Endodermal cell (in vitro differentiated cells): ENCODE data around the gene SLCO1B3. TPM values are rescaled to one million over a fixed set of nuclear protein-coding genes. Genes with fewer than 3 reads are reported as not detected.

Experiments
- DNase-seq: peaks from one replicate; pipeline ENCODE4 v3.0.0-alpha.2; 2017
- H3K27ac ChIP-seq: 2 replicates; pipeline ENCODE4 v1.5.1; 2013; ENCODE audit warnings: mild to moderate bottlenecking, low read depth, low read length, moderate library complexity
- H3K27me3 ChIP-seq: 2 replicates; pipeline ENCODE4 v1.6.1; 2013; ENCODE audit warnings: mild to moderate bottlenecking, low read length, moderate library complexity; ENCODE audit not compliant: insufficient read depth, control insufficient read depth, poor library complexity, severe bottlenecking
- H3K36me3 ChIP-seq: 2 replicates; pipeline ENCODE4 v1.7.0; 2013; ENCODE audit warnings: mild to moderate bottlenecking, low read length, moderate library complexity; ENCODE audit not compliant: control insufficient read depth, insufficient read depth
- H3K4me1 ChIP-seq: one replicate; pipeline ENCODE4 v1.7.0; 2013; ENCODE audit warnings: low read length; ENCODE audit not compliant: control insufficient read depth, insufficient read depth
- H3K4me3 ChIP-seq: 2 replicates; pipeline ENCODE4 v1.5.1; 2013; ENCODE audit warnings: mild to moderate bottlenecking, low read length, moderate library complexity
- H3K9ac ChIP-seq: 2 replicates; pipeline ENCODE4 v1.6.1; 2013; ENCODE audit warnings: mild to moderate bottlenecking, low read length, moderate library complexity; ENCODE audit not compliant: poor library complexity, severe bottlenecking; ENCODE audit errors: extremely low read depth
- H3K9me3 ChIP-seq: 2 replicates; pipeline ENCODE4 v1.6.1; 2013; ENCODE audit warnings: mild to moderate bottlenecking, low read length, moderate library complexity; ENCODE audit not compliant: control insufficient read depth
- H3K27ac Mint-ChIP-seq: 2 replicates; pipeline ENCODE4 v1.8.0; 2020; ENCODE audit warnings: mixed read lengths
- H3K27me3 Mint-ChIP-seq: 2 replicates; pipeline ENCODE4 v1.8.0; 2021; ENCODE audit warnings: mild to moderate bottlenecking, mixed read lengths; ENCODE audit not compliant: insufficient read depth
- H3K36me3 Mint-ChIP-seq: 2 replicates; pipeline ENCODE4 v1.8.0; 2020; ENCODE audit warnings: low read depth, mixed read lengths
- H3K4me1 Mint-ChIP-seq: 2 replicates; pipeline ENCODE4 v1.8.0; 2020; ENCODE audit warnings: mixed read lengths
- H3K4me3 Mint-ChIP-seq: 2 replicates; pipeline ENCODE4 v1.8.0; 2020; ENCODE audit warnings: mild to moderate bottlenecking, moderate library complexity, mixed read lengths
- H3K9me3 Mint-ChIP-seq: 2 replicates; pipeline ENCODE4 v1.8.0; 2020; ENCODE audit warnings: mild to moderate bottlenecking, mixed read lengths
- CTCF ChIP-seq: fragments of 200-600 bp; sonication (generic); conservative IDR thresholded peaks from 2 replicates; pipeline ENCODE4 v1.5.0; 2021; ENCODE audit warnings: antibody characterized with exemption, mild to moderate bottlenecking
- WGBS, 2 experiments: methylation state at CpG; one replicate each; pipeline versions ENCODE4 v1.1.5 to v1.1.7; 2013; ENCODE audit warnings: missing lambda C conversion rate in 2 of 2, mixed read lengths in 1 of 2; ENCODE audit not compliant: insufficient coverage in 1 of 2, insufficient read length in 1 of 2; 5-methylcytosine and 5-hydroxymethylcytosine counted together
- total RNA-seq, 2 donors: library from RNA; stranded (reverse); fragmentation: NEBNext Ultra II Directional in 1 of 2; extraction: Animal tissue kit (Norgen Biotek cat#: 25700) in 1 of 2; gene quantifications; 2 replicates in 1 of 2; 3 replicates in 1 of 2; pipeline ENCODE4 v1.2.1, GENCODE V29; 2021

The SLCO1B3 gene
- total RNA-seq, 2 donors from 2014 or later: not detected

- H3K9me3 Mint-ChIP-seq: peaks cover 13% of the 10 kb centered on the region
- H3K27me3 Mint-ChIP-seq: no peaks in the 10 kb centered on the region
- Histone ChIP-seq H3K4me3 (no peak overlapping the region), H3K9me3 (no peaks in the 10 kb centered on the region), H3K4me1 (no peaks in the 10 kb centered on the region), H3K9ac (no peak overlapping the region), H3K27me3 (no peaks in the 10 kb centered on the region), H3K36me3 (no peaks in the 10 kb centered on the region), H3K27ac (no peak overlapping the region)
- TF ChIP-seq CTCF: no peak
- no peak for DNase-seq
- no peak overlapping the region for H3K4me3 Mint-ChIP-seq
- 100% methylated on average over 1 of the region's 1 CpG; no CpG with 5 or more reads in 1 of the 2 experiments for WGBS, 2 experiments
- no peaks in the 10 kb centered on the region for H3K36me3 Mint-ChIP-seq
- no peak overlapping the region for H3K27ac Mint-ChIP-seq
- H3K4me1 Mint-ChIP-seq: peaks cover 4% of the 10 kb centered on the region
Measured at GRCh38 chr12:20808521-20808920, 2.0 kb upstream of the SLCO1B3 start.

GRCh38 chr12:20815574-20815973 lies 5.1 kb downstream of the SLCO1B3 start:
- Histone ChIP-seq H3K27me3 (no peaks in the 10 kb centered on the region), H3K4me1 (no peaks in the 10 kb centered on the region), H3K4me3 (no peak overlapping the region), H3K27ac (no peak overlapping the region), H3K36me3 (no peaks in the 10 kb centered on the region), H3K9me3 (peaks cover 4% of the 10 kb centered on the region), H3K9ac (no peak overlapping the region)
- no CpG with 5 or more reads among the region's 2 CpGs for WGBS, 2 experiments
- Mint-ChIP-seq H3K4me1 (peaks cover 4% of the 10 kb centered on the region), H3K4me3 (no peak overlapping the region), H3K9me3 (peaks cover 37% of the 10 kb centered on the region), H3K27me3 (no peaks in the 10 kb centered on the region), H3K36me3 (no peaks in the 10 kb centered on the region), H3K27ac (no peak overlapping the region)
- no peak for DNase-seq
- no peak for TF ChIP-seq CTCF

- Histone ChIP-seq H3K4me1 (no peaks in the 10 kb centered on the region), H3K27ac (no peak overlapping the region), H3K36me3 (no peaks in the 10 kb centered on the region), H3K4me3 (no peak overlapping the region), H3K9me3 (no peaks in the 10 kb centered on the region), H3K27me3 (no peaks in the 10 kb centered on the region), H3K9ac (no peak overlapping the region)
- Mint-ChIP-seq H3K27me3 (no peaks in the 10 kb centered on the region), H3K27ac (no peak overlapping the region), H3K4me3 (no peak overlapping the region), H3K4me1 (no peaks in the 10 kb centered on the region), H3K9me3 (peaks cover 59% of the 10 kb centered on the region), H3K36me3 (peaks cover 10% of the 10 kb centered on the region)
- WGBS, 2 experiments: 83 to 93% methylated on average over 1 to 6 of the region's 6 CpGs
- no peak for DNase-seq
- no peak for TF ChIP-seq CTCF
Measured at GRCh38 chr12:20822415-20822814, 11.9 kb downstream of the SLCO1B3 start.
